Measurements from ENCODE around the gene MFAP3.
"Not testable (repeated sequence)": the region's sequence is repeated elsewhere in the genome, so short reads cannot be mapped to it uniquely, and the experiment has no call there.

MFAP3 gene

DNA sequence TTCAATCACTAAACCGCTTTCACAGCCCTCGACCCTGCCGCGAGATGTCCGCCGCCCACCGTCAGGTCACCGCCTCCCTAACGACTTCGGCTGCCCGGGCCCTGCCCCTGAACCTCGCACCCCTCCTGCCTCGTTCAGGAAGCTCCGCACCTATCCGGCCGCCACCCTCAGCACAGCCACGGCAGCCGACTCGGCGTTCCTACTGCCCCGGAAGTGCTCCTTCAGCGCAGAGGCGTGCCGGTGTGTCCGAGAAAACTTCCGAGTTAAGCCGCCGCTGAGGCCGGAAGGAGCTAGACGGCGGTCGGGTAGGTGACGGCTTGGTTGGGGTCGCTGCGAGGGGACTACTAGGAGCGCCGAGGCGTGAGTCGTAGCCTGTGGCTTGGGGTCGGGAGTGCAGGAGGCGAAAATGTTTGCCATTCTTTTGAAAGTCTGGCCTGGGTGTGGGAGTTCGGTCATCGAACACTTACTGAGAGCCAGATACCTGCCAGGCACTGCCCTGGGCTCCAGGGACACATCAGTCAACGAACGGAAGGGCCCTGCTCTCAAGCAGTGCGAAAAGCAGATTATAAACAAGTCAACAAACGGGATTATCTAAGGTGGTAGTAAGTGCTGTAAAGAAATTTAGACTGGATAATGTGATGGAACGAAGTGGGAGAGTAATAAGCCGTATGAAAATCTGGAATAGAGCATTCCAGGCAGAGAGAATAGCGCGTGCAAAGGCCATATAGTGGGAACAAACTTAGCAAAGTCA, at the start of gene MFAP3, which contains the start of gene FAM114A2:
TSS of gene MFAP3 (plus strand) at position 261 of the 751 bp plus-strand sequence. CDS start 10,756 bp downstream, outside the sequence.
TSS of gene FAM114A2 (minus strand) at position 204 of the 751 bp plus-strand sequence. CDS start 3,957 bp downstream, outside the sequence.
- DNase-seq (ENCODE audit: low read depth): peak; percentile 85

DNA sequence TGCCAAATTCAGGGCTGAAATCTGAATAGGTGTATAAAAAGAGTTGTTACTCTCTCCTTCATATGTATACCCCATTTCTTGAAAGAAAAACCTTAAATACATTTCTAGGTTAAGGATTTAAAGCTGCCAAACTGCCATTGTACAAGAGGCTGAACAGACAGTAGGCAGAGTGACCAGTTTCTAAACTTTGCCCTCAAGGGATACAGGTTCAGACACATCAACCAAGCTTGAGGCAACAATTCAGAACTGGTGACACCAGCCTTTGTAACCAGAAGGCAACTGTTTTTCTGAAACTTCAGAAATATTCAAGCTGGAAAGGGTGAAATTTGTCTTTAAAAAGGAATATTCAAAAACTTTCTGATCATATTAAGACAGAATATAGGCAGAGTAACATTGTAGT, 47.6 kb upstream of the MFAP3 start:
- DNase-seq (ENCODE audit: low read depth): no peak

GRCh38 chr5:153998010-153998409, 40.8 kb upstream of the MFAP3 start:
- no peak for DNase-seq (ENCODE audit: low read depth)

GRCh38 chr5:153998768-153999167, 40.0 kb upstream of the MFAP3 start:
- no peak for DNase-seq (ENCODE audit: low read depth)

DNA sequence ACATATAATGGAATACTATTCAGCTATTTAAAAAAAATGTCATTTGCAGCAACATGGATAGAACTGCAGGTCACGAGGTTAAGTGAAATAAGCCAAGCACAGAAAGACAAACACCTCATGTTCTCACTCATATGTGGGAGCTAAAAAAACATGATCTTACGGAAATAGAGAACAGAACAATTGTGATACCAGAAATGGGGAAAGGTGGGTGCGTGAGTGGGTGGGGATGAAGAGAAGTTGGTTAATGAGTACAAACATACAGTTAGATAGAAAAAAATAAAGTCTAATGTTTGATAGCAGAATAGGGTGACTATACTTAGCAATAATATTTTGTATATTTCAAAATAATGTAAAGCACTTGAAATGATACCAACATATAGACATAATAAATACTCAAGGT, 38.8 kb upstream of the MFAP3 start:
- no peak for DNase-seq (ENCODE audit: low read depth)

- no peak for DNase-seq (ENCODE audit: low read depth)
Measured at GRCh38 chr5:154000703-154001102, 38.1 kb upstream of the MFAP3 start.

GRCh38 chr5:154002093-154002492, 36.7 kb upstream of the MFAP3 start:
- DNase-seq (ENCODE audit: low read depth): no peak

DNA sequence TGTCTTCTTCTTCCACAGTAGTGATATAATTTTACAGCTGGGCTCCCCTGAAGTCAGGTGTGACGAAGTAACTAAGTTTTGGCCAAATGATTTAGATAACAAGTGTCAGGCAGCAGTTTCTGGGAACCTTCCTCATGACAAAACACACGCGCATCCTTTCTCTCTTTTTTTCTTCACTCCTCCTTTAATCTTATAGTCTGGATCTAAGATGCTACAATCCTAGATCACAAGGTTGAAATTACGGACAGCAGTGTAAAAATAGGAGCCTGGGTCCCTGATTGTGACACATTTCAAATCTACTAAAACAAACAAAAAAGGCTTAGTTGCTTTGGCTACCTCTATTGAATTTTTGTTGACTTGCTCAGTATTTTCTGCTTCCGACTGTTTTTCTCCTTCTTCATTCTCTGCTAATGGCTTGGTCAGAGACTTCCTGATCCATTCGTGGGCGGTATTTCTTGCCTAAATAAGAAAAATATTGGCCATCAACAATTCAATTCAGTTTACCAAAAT, 36.2 kb upstream of the MFAP3 start:
- DNase-seq (ENCODE audit: low read depth): no peak

- no peak for DNase-seq (ENCODE audit: low read depth)
Measured at GRCh38 chr5:154005648-154006047, 33.1 kb upstream of the MFAP3 start.

- no peak for DNase-seq (ENCODE audit: low read depth)
Measured at GRCh38 chr5:154010660-154011059, 28.1 kb upstream of the MFAP3 start.

DNA sequence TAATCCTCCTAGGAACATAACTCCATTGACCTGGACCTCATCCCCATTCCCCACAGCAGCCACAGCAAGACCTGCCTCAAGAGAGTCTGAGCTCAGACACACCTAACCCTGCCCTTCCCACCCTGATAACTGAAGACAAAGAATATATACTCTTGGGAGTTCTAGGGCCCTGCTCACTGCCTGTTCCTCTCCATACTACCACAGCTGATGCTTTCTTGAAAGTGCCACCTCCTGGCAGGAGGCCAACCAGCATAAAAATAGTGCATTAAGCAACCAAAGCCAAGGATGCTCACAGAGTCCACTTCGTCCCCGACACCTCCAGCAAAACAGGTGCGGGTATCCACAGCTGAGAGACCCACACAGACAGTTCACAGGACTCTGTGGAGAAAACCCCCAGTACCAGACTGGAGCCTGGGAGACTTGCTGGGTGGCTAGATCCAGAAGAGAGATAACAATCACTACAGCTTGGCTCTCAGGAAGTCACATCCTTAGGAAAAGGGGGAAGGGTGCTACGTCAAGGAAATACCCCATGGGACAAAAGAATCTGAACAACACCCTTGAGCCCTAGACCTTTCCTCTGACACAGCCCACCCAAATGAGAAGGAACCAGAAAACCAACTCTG, 23.6 kb upstream of the MFAP3 start:
- DNase-seq (ENCODE audit: low read depth): no peak

DNA sequence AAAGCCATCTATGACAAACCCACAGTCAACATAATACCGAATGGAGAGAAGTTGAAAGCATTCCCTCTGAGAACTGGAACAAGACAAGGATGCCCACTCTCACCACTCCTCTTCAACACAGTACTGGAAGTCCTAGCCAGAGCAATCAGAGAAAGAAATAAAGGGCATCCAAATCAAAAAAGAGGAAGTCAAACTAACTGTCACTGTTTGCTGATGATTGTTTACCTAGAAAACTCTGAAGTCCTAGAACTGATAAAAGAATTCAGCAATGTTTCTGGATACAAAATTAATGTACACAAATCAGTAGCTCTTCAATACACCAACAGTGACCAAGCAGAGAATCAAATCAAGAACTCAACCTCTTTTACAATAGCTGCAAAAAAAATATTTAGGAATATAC, 19.8 kb upstream of the MFAP3 start:
- not testable (repeated sequence) for DNase-seq (ENCODE audit: low read depth)

GRCh38 chr5:154025951-154026350, 12.8 kb upstream of the MFAP3 start:
- no peak for DNase-seq (ENCODE audit: low read depth)

DNA sequence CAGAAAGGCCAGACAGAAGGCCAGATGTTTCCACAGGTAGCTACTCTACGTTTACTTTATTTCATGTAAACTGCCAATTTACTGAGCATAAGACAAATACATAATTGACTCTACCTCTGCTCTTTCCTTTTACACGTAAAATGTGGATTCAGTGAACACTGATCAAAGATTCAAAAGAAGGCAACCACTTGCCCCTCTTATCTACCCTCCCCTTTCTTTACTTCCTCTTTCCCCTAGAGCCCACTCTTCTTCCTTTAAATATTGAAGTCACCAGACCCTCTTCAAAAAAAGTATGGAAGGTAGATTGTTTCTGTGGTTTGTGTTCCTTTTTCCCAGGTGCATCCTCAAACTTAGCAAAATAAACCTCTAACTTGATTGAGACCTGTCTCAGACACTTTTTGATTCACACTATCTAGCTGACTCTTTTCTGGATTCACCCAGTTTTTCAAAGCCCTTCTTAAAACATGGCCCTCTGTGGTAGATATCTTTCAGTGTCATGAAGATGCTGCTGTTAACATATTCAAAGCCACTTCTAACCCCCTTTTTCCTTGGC, 6.8 kb upstream of the MFAP3 start:
- DNase-seq (ENCODE audit: low read depth): no peak

- no peak for DNase-seq (ENCODE audit: low read depth)
Measured at GRCh38 chr5:154034944-154035343, 3.8 kb upstream of the MFAP3 start.

GRCh38 chr5:154038261-154038706, 483 bp upstream of the MFAP3 start:
- no peak for DNase-seq (ENCODE audit: low read depth)

- DNase-seq (ENCODE audit: low read depth): no peak
Measured at GRCh38 chr5:154039458-154039829, 677 bp downstream of the MFAP3 start.

- DNase-seq (ENCODE audit: low read depth): no peak
Measured at GRCh38 chr5:154042766-154043165, 4.0 kb downstream of the MFAP3 start.

DNA sequence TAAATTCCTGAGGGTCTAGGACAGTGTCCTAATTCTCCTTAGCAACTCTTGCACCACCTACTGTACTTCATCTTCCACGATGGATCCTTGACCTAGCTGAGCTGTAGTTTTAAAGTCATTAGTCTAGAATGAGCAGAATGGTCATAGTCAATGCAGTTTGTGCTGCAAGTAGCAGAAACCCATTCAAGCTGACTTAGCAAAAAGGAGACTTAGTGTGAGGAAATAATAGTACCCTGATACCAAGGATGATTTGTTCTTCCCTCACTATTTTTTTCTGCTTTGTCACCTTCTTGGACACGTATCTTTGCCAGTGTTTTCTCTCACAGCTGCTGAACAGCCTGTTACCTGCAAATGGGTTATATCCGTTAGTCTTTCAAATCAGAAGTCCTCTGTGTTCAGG, 5.3 kb downstream of the MFAP3 start:
- no peak for DNase-seq (ENCODE audit: low read depth)

DNA sequence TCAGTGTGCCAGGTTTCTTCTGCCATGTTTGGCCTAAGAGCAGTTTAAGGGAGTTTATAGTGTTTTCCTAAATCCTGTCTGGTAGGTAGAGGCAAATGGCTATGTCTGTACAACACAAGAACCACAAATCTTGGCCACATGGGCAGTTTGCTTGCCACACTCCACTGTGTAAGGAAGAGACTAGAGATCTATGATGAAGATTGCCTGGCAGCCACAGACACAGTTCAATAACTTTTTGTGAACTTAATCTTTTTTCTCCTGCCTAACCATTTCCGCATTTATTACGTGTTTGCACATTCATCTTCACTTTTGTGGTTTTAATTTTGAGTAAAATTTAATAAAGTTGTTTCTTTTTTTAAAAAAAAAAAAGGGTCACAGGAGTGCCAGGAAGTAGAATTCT, 5.8 kb downstream of the MFAP3 start:
- DNase-seq (ENCODE audit: low read depth): no peak

DNA sequence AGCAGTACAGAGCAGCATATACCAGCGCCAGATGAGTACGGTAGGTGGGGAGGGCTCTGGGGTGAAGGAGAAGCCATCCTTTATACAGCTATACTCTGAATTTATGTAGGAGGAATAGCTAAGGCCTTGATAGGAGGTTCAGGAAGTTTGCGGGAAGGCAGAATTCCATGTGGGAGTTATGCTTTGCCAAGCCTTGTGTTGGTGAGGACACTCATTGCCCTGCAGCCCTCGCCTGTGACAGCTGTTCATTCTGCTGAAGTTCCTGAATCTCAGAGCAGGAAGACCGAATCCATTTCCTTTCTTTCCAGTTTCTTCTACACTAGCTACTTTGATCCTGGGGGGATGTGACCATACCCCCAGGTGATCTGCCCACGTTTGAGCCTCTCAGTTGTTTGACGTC, 7.7 kb downstream of the MFAP3 start:
- no peak for DNase-seq (ENCODE audit: low read depth)

GRCh38 chr5:154047324-154047723, 8.6 kb downstream of the MFAP3 start:
- DNase-seq (ENCODE audit: low read depth): no peak

DNA sequence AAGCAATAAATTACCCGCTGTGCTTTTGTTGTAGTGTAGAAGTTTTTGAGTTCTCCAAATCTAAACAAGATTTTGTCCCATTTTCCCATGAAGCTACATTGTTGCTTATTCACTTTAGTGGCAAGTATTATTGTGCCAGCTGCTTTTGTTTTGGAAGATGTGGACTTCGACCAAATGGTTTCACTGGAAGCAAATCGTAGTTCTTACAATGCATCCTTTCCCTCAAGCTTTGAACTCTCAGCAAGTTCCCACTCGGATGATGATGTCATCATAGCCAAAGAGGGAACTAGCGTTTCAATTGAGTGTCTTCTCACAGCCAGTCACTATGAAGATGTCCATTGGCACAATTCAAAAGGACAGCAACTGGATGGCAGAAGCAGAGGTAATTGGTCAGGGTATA, 10.9 kb downstream of the MFAP3 start:
- no peak for DNase-seq (ENCODE audit: low read depth)
